ENCODE data around the gene DOLPP1.

DOLPP1 gene

DNA sequence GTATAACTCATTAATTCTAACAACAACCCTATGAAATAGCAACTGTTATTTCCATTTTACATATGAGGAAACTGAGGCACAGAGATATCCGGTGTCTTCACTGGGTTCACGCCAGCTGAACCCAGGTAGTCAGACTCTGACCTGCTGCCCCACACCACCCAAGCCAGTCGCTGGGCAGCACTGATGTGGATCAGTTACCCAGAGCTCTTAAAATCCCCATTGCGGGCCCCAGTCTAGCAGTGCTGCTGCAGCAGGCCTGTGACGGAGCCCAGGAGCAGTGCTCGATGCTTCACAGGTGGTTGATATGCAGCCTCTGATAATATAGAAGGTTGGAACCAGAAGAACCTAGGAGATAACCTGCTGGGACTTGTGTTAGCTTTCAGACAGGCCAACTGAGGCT is 54.6 kb downstream of the DOLPP1 start:
- Mint-ChIP-seq H3K27me3 (no peaks in the 10 kb centered on the region), H3K9me3 (no peaks in the 10 kb centered on the region), H3K27ac (no peak overlapping the region), H3K4me3 (no peak overlapping the region), H3K4me1 (peaks cover 31% of the 10 kb centered on the region)
- DNase-seq (no peak), ATAC-seq (no peak)

DNA sequence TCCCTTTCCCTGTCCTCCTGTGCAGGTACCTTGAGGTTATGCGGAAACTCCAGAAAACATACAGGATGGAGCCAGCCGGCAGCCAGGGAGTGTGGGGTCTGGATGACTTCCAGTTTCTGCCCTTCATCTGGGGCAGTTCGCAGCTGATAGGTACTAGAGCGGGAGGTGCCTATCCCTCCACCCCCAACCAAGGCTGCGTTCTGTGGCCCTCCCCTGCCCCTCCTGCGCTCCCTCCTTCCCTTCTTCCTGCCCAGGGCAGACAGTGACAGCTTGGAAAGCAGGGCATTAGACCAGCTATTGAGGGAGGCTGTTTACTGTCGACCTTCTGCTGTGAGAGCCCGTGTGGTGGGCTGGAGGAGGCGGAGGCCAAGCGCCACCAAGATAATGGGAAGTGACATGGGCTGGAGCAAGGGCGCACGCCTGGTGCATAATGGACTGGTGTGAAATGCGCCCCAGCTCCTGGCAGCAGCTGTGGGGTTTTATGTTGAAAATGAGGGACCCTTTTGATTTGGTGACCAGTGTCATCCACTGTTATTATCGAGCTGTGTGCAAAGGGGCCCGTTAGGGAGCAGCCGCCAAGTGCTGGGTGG is 55.6 kb downstream of the DOLPP1 start:
- no peaks in the 10 kb centered on the region for H3K27me3 Mint-ChIP-seq
- H3K27ac Mint-ChIP-seq = no peak overlapping the region
- no peaks in the 10 kb centered on the region for H3K9me3 Mint-ChIP-seq
- H3K4me1 Mint-ChIP-seq = peaks cover 37% of the 10 kb centered on the region
- no peak overlapping the region for H3K4me3 Mint-ChIP-seq
- no peak for DNase-seq
- ATAC-seq = no peak

DNA sequence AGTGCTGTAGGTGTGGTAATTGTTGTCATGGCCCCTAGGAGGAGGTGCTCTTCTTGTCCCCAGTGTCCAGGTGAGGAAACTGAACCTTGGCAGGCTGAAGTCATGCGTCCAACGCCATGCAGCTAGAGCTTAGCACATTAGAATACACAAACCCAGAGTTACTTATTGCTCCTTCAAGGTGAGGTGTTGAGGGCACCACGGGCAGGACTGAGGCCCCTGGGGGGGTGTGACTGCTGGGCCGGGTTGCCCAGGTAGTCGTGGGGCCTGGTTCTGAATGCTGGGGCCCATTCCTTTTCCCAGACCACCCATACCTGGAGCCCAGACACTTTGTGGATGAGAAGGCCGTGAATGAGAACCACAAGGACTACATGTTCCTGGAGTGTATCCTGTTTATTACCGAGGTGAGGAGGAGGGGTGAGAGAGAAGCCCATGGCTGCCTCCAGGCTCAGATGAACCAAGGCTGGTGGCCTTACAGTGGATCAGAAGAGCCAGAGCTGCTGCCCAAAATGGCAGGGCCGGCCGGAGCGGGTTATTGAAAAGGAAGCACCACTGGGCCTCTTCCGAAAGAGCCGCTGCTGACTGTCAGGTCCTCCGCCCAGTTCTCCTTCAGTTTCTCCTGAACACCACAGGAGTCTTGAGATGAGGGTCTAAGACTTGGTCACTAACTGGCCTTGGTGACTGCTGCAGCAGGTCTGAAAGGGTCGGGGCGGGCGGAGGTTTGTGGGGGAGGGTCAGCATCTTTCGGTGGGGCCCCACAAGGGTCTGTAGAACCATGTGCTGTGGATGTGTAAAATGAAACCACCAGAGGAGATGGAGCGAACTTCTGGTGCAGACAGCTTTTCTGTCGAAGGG is 56.6 kb downstream of the DOLPP1 start:
- H3K9me3 Mint-ChIP-seq = no peaks in the 10 kb centered on the region
- peaks cover 38% of the 10 kb centered on the region for H3K4me1 Mint-ChIP-seq
- H3K27ac Mint-ChIP-seq = peak overlapping the region in 1 of 2 donors; percentile 42
- H3K4me3 Mint-ChIP-seq = no peak overlapping the region
- H3K27me3 Mint-ChIP-seq = no peaks in the 10 kb centered on the region
- DNase-seq (no peak), ATAC-seq (no peak)

DNA sequence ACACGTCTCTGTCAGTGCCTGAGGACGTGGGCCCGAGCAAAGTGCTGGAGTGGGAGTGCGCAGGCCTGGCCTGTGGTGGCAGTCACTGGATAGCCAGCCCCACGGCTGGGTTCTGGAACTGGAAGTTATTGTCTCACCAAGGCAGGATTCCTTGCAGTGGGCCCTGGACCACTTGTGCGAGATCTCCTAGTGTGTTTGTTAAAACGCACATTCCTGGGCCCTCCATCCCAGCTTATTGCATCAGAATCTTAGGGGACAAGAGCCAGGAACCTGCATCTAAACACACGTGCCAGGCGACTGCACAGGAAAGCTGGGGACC is 57.2 kb downstream of the DOLPP1 start:
- Mint-ChIP-seq H3K9me3 (no peaks in the 10 kb centered on the region), H3K4me1 (peaks cover 44% of the 10 kb centered on the region), H3K27ac (no peak overlapping the region), H3K27me3 (no peaks in the 10 kb centered on the region), H3K4me3 (no peak overlapping the region)
- no peak for DNase-seq
- no peak for ATAC-seq

DNA sequence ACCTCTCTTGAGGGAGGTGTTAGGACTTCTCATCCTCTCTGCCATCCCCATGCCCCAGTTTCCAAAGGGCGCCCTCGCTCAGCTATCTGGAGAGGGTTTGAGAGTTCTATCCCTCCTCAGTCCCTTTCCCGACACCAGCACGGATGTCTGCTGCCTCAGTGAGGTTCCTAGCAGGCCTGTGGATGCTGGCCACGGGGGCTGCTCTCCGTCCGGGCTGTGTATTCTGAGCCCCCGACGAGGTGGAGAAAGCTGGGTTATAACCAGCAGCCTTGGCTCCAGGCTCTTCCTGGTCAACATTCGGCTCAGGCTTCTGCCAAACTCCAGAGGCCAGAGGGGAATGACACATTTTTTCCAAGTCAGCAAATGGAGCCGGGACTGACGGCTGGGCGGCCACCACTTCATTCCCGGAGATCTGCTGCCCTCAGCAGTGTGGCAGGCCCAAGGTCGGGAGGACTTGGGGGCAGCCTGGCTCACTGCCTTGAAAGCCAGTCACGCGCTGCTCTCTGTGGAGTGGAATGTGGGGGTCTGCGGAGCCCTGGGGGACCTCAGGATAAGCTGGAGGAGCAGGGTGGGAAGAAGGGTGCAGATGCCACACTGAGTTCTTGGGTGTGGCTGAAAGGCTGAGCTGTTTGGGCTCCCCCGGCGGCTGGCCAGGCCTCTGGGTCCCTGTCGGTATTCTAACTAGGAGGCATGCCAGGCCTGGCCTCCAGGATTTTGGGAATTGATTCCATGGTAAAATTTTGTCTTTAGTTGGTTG is 57.7 kb downstream of the DOLPP1 start:
- no peak for ATAC-seq
- no peaks in the 10 kb centered on the region for H3K9me3 Mint-ChIP-seq
- peak overlapping the region in 1 of 2 donors; percentile 90 for H3K4me3 Mint-ChIP-seq
- peaks cover 48% of the 10 kb centered on the region for H3K4me1 Mint-ChIP-seq
- no peak overlapping the region for H3K27ac Mint-ChIP-seq
- H3K27me3 Mint-ChIP-seq = no peaks in the 10 kb centered on the region
- DNase-seq = peak in 1 of 2 donors; percentile 5

DNA sequence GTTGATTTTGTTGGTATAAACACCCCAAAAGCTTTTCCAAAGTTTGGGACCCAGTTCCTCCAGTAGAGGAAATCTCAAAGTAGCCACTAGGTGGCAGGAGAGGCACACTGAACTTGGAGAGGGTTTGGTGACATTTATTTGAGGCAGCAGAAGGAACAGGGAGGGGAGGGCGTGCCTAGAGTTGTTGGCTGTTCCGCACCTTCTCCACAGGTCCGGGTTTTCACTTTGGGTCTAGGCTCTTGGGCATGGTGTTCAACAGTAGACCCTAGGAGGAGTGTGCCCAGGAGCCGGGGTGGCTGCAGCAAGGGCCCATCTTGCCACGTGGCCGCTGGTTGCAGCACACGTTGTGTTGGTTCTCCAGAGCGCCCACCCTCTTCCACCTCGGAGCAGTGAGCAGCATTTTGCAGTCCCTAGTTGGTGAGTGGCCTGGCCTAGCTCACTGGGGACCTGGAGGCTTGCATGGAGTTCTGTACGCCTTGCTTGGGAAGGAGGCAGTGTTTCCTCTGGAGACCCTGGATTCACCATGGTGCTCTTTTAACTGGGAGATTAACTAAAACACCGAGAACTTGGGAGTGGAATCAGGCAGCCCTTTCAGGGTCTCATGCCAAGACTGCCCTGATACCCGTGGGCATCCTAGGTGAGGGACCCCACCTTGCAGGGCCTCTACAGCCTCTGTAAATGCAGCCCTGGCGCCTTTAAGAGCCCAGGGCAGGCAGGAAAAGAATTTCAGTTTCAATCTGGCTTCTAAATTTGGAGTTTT is 58.5 kb downstream of the DOLPP1 start:
- peak; percentile 75 to 77 for DNase-seq
- ATAC-seq = peak; percentile 65
- Mint-ChIP-seq H3K4me1 (peaks cover 55% of the 10 kb centered on the region), H3K27ac (peak overlapping the region; percentile 92 to 95), H3K4me3 (peak overlapping the region; percentile 81 to 90), H3K27me3 (no peaks in the 10 kb centered on the region), H3K9me3 (no peaks in the 10 kb centered on the region)

DNA sequence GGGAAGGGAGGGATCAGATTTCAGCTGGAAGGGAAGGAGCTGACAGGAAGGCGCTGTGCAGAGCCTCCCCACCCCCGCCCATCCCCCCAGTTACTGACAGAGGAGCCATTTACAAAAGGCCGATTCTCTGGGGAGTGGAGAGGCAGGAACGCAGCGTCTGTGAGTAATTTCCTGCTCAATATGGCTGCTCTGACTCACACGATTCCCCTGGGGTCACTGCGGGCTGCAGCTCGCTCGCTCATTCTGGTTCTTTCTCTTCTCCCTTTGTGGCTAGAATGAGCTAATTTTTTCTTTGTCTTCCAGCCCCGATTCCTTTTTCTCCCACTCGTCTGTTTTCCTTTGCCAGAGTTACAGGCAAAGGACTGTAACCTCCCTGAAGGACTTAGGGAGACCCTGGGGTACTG is 59.1 kb downstream of the DOLPP1 start:
- no peaks in the 10 kb centered on the region for H3K9me3 Mint-ChIP-seq
- peak; percentile 75 to 87 for DNase-seq
- no peaks in the 10 kb centered on the region for H3K27me3 Mint-ChIP-seq
- ATAC-seq = peak; percentile 94
- H3K27ac Mint-ChIP-seq = peak overlapping the region; percentile 92 to 95
- H3K4me3 Mint-ChIP-seq = peak overlapping the region; percentile 81 to 90
- H3K4me1 Mint-ChIP-seq = peaks cover 55% of the 10 kb centered on the region
